Mesodermal cell (in vitro differentiated cells): ENCODE data around the gene CHPF.
A peak's percentile ranks its signal among the peaks of the same experiment; 100 is the strongest.

Source experiments
- H3K27ac ChIP-seq: 2 replicates; pipeline ENCODE4 v1.7.0; 2013; ENCODE audit warnings: mild to moderate bottlenecking, low read depth, low read length, moderate library complexity; ENCODE audit not compliant: severe bottlenecking
- H3K36me3 ChIP-seq: 2 replicates; pipeline ENCODE4 v1.7.1; 2013; ENCODE audit warnings: mild to moderate bottlenecking, low read length, moderate library complexity; ENCODE audit not compliant: control insufficient read depth, insufficient read depth
- H3K4me1 ChIP-seq: one replicate; pipeline ENCODE4 v1.7.1; 2013; ENCODE audit warnings: mild to moderate bottlenecking, low read length; ENCODE audit not compliant: insufficient read depth, control insufficient read depth, poor library complexity, severe bottlenecking
- H3K4me3 ChIP-seq: 2 replicates; pipeline ENCODE4 v1.7.0; 2013; ENCODE audit warnings: low read length, control low read depth, mild to moderate bottlenecking; ENCODE audit not compliant: insufficient read depth, poor library complexity, severe bottlenecking; ENCODE audit errors: extremely low read depth
- H3K9me3 ChIP-seq: 2 replicates; pipeline ENCODE4 v1.7.1; 2013; ENCODE audit warnings: mild to moderate bottlenecking, low read length, moderate library complexity; ENCODE audit not compliant: control insufficient read depth
- WGBS, 2 experiments: methylation state at CpG; one replicate each; pipeline ENCODE4 v1.1.5; 2013; ENCODE audit warnings: missing lambda C conversion rate in 2 of 2; ENCODE audit not compliant: insufficient coverage in 2 of 2; 5-methylcytosine and 5-hydroxymethylcytosine counted together

CHPF gene

DNA sequence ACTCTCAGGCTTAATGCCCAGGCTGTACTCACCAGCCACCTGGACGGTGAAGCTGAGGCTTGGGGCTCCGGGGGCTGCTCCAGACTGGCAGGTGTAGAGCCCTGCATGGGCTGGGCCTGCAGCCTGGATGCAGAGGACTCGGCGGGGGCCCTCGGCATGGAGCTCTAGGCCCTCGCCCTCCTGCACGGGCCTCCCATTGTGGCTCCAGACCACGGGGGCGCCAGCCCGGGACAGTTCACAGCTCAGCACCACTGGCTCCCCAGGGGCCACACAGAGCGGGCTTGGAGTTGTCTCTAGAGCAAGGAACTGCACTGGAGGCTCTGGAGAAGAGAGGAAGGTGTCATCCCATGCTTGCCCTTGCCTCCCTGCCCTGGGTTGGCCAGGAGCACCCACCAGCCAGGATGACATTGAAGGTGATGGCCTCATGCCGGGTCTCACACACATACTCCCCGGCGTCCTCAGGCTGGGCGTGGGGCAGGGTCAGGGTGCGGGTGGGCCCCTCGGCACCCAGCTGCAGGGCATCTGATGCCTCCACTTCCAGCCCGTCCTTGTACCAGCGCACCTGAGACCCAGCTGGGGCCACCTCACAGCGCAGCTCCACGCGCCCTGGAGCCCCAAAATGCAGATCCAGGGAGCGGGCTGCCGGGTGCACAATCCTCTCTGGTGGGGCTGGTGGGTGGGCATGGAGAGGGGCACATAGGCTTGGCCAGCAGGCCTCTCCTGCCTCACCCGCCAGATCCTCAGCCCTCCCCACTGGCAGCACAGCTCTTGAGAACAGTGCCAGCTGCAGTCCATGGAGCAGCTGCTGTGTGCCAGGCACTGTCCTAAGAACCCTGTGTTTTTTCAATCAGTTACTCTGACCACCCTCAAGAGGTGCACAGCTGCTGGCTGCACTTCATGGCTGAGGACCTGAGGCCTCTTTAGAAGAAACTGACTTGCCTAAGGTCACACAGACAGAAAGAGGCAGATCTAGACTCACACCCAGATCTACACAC lies 14.5 kb upstream of the CHPF start:
- Histone ChIP-seq H3K36me3 (peaks cover 2% of the 10 kb centered on the region), H3K4me3 (no peak overlapping the region), H3K27ac (no peak overlapping the region), H3K4me1 (peaks cover 18% of the 10 kb centered on the region), H3K9me3 (no peaks in the 10 kb centered on the region)
- WGBS, 2 experiments, result 92 to 97% methylated on average over 20 to 23 of the region's 25 CpGs

DNA sequence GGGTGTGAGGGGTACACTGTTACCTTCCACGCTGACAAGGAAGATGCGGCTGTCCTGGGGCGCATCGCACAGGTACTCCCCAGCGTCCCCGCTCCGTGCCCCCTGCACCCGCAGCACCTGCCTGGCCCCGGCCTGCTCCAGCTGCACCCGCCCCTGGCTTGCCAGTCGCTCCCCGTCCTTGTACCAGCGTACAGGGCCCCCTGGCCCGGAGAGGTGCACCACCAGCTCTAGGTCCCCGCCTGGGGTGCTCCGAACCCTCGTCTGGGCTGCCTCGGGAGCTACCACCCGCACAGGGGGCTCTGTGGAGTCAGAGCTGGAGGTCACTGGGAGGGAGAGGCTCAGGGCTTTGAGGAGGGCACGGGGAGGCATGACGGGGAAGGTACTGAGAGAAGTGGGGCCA lies 13.7 kb upstream of the CHPF start:
- H3K4me1 ChIP-seq, result peaks cover 18% of the 10 kb centered on the region
- peaks cover 2% of the 10 kb centered on the region for H3K36me3 ChIP-seq
- H3K27ac ChIP-seq, result no peak overlapping the region
- H3K4me3 ChIP-seq, result no peak overlapping the region
- no peaks in the 10 kb centered on the region for H3K9me3 ChIP-seq
- WGBS, 2 experiments, result 95 to 96% methylated on average over 20 to 21 of the region's 21 CpGs

DNA sequence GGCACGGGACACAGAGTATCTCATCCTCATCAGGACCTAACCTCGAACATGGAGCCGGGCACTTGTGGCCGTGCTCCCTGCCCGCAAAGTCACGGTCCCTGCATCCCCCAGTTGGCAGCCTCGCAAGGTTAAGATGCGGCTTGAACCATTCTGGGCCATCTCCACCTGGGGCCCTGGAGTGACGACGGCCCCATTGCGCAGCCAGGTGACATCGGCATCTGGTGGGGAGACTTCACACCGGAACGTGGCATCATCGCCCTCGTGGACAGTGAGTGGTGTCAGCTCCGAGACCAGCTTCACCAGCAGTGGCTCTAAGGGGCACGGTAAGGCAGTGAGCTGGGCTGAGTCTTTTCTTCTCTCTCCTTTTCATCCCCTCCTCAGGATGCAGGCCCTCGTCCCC lies 12.8 kb upstream of the CHPF start:
- WGBS, 2 experiments, result 97 to 98% methylated on average over 17 of the region's 19 CpGs
- H3K36me3 ChIP-seq, result peaks cover 2% of the 10 kb centered on the region

DNA sequence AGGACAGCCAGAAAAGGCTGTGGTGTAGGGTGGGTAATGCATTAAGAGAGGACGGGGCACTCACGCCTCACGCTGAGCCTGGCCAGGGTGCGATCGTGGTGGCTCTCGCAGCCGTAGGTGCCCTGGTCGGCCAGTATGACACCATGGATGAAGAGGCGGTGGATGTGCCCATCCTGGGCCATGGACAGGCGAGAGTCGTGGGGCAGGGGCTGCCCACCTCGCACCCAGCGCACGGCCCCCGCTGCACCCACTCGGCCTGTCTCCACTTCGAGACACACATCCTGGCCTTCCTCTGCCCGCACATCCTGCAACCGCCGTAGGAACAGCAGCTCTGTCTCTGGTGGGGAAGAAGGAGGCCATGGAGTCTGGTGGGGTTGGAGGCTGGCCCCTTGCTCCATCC lies 12.3 kb upstream of the CHPF start:
- Histone ChIP-seq H3K4me3 (no peak overlapping the region), H3K36me3 (peaks cover 2% of the 10 kb centered on the region), H3K4me1 (peaks cover 8% of the 10 kb centered on the region), H3K9me3 (no peaks in the 10 kb centered on the region), H3K27ac (no peak overlapping the region)
- WGBS, 2 experiments, result 91 to 95% methylated on average over 15 to 17 of the region's 20 CpGs

More for the DNA sequence above, 12.8 kb upstream of the CHPF start:
- H3K4me3 ChIP-seq, result no peak overlapping the region
- peaks cover 13% of the 10 kb centered on the region for H3K4me1 ChIP-seq
- H3K27ac ChIP-seq, result no peak overlapping the region
- H3K9me3 ChIP-seq, result no peaks in the 10 kb centered on the region

- Histone ChIP-seq H3K4me1 (no peaks in the 10 kb centered on the region), H3K36me3 (peaks cover 2% of the 10 kb centered on the region), H3K9me3 (no peaks in the 10 kb centered on the region), H3K27ac (no peak overlapping the region), H3K4me3 (no peak overlapping the region)
- WGBS, 2 experiments, result 94 to 97% methylated on average over 11 of the region's 15 CpGs
Observed at GRCh38 chr2:219554350-219554749, 10.7 kb upstream of the CHPF start.

DNA sequence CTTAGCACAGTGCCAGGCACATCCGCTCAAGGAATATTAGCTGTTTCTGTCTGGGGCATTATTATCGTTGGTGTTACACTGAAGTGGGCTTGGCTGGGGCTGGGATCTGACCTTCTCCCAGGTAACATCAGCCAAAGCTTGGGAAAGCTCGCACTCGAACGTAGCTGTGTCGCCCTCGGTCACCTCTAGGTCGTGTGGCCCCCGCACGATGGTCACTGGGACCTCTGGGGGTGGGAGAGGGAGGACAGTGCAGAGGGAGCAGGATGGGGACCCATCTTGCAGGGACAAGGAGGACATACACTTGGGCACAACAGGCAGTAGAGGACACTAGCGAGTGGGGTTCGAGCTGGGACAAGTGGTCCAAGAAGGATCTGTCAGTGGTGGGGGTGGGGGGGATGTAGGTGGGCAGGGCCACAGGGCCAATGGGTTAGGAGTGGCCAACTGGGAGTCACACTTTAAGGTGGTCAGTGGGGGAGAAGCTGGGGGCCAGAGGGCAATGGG lies 9.9 kb upstream of the CHPF start:
- WGBS, 2 experiments, result 79 to 89% methylated on average over 12 of the region's 12 CpGs
- H3K4me3 ChIP-seq, result no peak overlapping the region

GRCh38 chr2:219553168-219553417 lies 9.5 kb upstream of the CHPF start:
- Histone ChIP-seq H3K4me3 (peak overlapping the region; percentile 61), H3K36me3 (no peaks in the 10 kb centered on the region), H3K4me1 (no peaks in the 10 kb centered on the region), H3K9me3 (no peaks in the 10 kb centered on the region), H3K27ac (no peak overlapping the region)
- WGBS, 2 experiments, result 56 to 57% methylated on average over 7 of the region's 7 CpGs

More for the DNA sequence above, 9.9 kb upstream of the CHPF start:
- Histone ChIP-seq H3K4me1 (no peaks in the 10 kb centered on the region), H3K36me3 (no peaks in the 10 kb centered on the region), H3K9me3 (no peaks in the 10 kb centered on the region), H3K27ac (no peak overlapping the region)

DNA sequence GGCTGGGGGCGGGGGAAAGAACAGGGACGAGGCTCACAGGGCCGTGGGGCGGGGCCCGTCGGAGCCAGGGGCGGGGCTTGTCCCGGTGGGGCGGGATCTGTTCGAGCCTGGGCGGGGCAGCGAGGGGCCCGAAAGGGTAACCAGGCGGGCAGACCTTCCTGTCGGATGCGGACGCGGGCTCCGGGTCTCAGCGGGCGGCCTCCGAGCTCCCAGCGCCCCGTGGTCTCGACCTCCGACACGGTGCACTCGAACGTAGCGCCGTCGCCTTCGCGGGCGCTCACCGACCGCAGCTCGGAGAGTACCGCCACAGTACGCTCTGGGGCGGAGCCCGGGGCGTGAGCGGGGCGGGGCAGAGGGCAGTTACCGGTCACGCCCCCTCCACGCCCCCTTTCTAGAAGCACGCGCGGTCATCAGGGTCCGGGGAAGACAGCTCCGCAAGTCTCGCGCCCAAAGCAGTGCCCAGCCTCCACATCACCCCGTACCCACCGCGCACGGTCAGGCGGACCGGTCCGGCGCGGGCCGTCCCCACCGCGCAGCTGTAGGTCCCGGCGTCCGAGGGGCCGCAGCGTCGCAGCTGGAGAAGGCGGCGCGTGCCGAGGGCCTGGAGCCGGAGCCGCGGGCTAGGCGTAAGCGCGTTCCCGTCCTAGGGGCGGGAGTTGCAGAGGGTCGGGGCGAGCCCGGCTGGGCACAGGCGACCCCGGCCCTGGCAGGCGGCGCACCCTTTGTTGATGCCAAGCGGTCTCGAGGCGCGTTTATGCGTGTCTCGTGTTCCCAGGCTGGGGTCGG lies 9.0 kb upstream of the CHPF start:
- Histone ChIP-seq H3K4me1 (no peaks in the 10 kb centered on the region), H3K27ac (peak overlapping the region; percentile 41), H3K36me3 (no peaks in the 10 kb centered on the region), H3K4me3 (peak overlapping the region; percentile 61), H3K9me3 (no peaks in the 10 kb centered on the region)
- WGBS, 2 experiments, result 2 to 3% methylated on average over 85 to 94 of the region's 99 CpGs

GRCh38 chr2:219551441-219552381 lies 8.1 kb upstream of the CHPF start:
- Histone ChIP-seq H3K4me3 (peak overlapping the region; percentile 61), H3K4me1 (no peaks in the 10 kb centered on the region), H3K27ac (no peak overlapping the region), H3K36me3 (no peaks in the 10 kb centered on the region), H3K9me3 (no peaks in the 10 kb centered on the region)
- 1 to 4% methylated on average over 24 to 30 of the region's 54 CpGs for WGBS, 2 experiments

DNA sequence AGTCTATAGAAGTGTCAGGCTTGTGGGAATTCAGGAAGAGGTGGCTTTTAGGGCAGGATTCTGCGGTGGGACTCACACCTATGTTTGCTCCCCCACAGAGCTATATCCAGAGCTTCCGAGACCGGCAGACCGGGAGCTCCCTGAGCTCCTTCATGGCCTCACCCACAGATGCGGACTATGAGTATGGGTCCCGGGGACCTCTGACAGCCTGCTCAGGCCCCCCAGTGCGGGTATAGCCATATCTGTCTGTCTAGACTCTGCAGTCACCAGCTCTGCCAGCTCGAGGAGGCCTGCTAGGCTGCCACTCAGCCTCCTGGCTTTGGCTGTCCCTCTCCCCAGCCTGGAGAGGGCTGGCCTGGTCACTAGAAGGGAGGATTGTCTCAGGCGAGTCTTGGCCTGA lies 6.0 kb upstream of the CHPF start:
- H3K27ac ChIP-seq, result no peak overlapping the region
- no peak overlapping the region for H3K4me3 ChIP-seq
- H3K36me3 ChIP-seq, result no peaks in the 10 kb centered on the region
- H3K4me1 ChIP-seq, result no peaks in the 10 kb centered on the region
- 90 to 92% methylated on average over 6 to 8 of the region's 9 CpGs for WGBS, 2 experiments
- no peaks in the 10 kb centered on the region for H3K9me3 ChIP-seq
